GM18526 (cell line): ENCODE results near the gene ZCCHC24.

Experiments used
- POLR2A ChIP-seq: IDR thresholded peaks from 3 replicates; pipeline ENCODE4 v1.6.1; 2011; ENCODE audit not compliant: insufficient read length; ENCODE audit errors: extremely low read depth

ZCCHC24 gene

DNA sequence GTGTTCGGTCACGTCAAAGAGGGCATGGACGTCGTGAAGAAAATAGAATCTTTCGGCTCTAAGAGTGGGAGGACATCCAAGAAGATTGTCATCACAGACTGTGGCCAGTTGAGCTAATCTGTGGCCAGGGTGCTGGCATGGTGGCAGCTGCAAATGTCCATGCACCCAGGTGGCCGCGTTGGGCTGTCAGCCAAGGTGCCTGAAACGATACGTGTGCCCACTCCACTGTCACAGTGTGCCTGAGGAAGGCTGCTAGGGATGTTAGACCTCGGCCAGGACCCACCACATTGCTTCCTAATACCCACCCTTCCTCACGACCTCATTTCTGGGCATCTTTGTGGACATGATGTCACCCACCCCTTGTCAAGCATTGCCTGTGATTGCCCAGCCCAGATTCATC, 91.7 kb downstream of the ZCCHC24 start:
- no peak for TF ChIP-seq POLR2A

DNA sequence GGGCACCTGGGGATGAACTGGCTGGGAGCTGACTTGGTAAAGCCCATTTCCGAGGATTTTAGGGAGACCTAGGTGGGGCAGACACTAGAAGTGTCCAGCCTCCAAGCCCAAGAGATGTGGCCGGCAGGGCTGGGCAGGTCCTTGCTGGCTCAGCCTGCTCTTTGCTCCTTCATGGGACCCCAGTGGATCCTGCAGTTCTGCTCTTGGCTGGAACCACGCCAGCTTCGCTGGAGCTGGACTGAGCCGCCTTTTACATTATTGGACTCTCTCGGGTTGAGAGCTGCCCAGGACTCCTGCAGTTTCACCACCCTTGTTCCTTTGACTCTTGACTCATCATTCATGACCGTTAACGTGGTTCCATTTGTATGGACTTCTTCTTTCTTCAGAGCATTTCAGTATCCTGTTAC, 92.4 kb downstream of the ZCCHC24 start:
- TF ChIP-seq POLR2A, result no peak

DNA sequence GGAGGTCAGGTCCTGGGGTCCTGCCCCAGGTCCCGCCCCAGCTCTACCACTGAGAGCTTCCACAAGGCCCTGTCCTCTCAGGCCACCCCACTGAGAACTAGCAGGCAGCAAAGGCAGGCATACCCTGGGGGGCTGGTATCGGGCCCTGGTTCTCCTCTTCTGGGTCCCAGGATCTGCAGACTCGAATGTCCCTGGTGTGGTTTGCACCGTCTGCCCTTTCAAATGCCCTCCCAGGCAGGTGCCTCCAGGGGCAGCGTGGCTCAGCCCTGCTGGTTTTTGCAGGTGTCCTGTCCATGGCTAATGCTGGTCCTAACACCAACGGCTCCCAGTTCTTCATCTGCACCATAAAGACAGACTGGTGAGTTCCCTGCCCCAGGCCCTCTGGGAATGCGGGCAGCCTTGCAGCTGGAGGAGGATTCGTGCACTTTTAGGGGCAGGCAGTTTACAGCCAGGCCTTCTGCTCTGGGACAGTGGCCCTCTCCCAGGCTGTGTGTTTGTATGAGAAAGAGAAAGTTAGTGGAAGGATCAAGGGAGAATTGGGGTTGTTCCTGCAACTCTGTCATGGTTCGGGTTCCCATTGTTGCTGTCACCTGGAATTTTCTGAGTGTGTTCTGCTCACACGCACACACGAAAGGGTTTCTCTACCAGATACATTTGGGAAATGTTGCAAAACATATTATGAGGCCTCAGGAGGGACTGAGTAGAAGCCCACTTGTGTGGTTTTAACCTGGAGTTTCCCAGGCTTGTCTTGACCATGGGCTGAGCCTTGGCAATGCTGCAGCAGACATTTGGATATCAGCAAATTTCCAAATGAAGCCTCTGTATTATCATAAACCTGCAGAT, 93.2 kb downstream of the ZCCHC24 start:
- TF ChIP-seq POLR2A, result no peak

DNA sequence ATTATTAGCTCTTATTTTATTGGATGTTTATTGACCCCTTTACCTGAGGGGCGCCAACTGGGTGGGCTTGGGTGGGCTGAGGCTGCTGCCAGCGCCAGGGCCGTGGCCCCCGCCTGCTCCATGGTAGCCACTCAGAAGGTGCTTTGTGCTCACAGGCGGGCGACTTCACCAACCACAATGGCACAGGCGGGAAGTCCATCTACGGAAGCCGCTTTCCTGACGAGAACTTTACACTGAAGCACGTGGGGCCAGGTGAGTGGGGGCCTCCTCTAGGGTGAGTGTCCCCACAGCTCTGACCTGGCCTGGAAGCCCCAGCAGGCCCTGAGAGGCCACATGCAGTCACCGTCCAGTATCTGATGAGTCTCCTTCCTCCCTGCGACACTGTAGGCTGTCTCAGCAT, 94.1 kb downstream of the ZCCHC24 start:
- no peak for TF ChIP-seq POLR2A

DNA sequence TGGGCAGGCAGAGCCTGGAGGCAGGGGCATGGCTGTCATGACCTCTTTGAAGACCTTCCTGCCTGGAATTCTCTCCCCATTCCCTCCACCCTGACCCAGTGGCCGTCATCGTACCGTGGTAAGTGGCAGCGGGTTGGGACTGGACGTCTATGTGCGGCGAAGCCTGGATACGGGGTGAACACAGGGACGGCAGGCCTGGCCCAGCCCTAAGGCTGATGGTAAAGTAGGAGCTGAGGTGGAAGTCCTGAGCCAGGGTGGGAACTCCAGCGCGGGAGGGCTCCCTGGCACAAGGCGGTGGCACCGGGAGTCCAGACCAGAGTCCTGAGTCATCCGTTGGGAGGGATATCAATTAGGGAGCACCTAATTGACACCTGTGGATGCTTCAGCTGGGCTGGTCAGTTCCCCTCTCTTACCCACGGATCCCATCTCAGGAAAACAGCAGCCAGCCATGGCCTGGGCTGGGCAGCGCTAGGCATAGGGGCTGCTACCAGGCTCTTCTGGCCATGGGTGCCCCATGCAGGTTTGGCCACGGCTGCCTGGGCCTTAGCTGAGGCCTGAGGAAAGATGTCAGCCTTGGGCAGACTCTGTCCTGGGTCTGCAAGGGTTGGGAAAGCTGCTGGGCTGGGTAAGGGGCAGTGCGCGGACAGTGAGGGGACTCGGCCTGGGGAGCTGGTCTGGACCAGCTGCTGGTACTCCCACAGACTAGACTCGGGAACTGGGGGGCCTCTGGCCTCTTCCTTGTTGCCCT, 94.8 kb downstream of the ZCCHC24 start:
- no peak for TF ChIP-seq POLR2A

DNA sequence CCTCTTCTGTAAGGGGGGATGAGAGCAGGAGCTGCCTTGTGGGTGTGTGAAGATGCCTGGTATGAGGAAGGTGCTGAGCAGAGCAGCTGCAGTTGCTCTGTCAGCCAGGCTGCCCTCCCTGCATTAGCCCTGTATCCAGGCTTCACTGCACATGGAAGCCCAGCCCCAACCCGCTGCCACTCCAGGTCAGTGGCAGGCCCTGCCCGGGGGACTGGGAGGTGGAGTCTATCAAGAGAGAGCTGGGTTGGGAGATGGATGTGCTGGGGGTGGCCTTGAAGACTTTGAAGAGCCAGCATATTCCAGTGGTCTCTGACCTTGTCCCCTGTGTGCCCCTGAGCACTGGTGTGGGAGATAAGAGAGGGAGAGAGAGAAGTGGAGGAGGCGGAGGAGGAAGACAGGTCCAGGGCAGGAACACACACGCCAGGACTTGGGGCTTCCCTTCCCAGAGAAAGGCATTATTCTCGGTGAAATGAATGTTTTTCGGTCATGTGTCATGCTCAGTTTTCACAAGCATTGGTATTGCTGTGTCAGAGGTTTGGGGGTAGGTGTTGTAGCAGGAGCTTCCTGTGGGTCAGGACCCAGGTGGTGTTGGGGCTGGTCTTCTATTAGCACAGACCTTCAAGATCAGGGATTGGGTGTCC, 95.5 kb downstream of the ZCCHC24 start:
- no peak for TF ChIP-seq POLR2A

DNA sequence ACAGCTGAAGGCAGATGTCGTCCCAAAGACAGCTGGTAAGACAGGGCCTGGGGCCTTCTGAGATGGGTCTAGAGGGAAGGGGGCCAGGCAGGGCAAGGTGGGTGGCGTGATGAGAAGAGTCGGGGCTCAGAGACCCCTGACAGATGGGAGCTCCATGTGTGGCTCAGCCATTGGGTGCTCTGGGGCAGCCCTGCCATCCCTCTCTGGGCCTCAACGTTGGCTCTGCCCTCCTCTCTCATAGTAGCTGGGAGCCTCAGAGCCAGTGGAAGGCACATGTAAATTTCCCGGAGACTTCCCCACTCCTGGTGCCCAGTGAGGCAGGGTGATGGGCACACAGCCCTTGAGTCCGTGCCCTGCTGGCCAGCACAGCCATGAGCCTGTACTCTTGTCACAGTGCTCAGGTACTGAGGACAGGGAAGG, 96.3 kb downstream of the ZCCHC24 start:
- TF ChIP-seq POLR2A, result no peak

DNA sequence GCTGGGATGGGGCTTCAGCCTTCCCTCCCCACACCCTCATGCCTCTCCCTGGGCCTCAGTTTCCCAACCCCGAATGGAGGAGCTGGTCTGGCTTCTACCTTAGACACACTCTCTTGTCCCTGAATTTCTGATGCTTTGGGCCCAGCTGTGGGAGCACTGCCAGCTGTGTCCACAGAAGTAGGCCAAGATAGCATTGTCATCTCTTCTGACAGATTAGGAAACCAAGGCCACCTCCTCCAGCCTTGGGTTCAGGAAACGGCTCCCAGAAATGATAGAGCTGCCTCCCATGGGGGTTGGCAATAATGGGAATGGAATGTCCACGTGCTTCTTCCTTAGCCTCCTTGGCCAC, 96.8 kb downstream of the ZCCHC24 start:
- no peak for TF ChIP-seq POLR2A

DNA sequence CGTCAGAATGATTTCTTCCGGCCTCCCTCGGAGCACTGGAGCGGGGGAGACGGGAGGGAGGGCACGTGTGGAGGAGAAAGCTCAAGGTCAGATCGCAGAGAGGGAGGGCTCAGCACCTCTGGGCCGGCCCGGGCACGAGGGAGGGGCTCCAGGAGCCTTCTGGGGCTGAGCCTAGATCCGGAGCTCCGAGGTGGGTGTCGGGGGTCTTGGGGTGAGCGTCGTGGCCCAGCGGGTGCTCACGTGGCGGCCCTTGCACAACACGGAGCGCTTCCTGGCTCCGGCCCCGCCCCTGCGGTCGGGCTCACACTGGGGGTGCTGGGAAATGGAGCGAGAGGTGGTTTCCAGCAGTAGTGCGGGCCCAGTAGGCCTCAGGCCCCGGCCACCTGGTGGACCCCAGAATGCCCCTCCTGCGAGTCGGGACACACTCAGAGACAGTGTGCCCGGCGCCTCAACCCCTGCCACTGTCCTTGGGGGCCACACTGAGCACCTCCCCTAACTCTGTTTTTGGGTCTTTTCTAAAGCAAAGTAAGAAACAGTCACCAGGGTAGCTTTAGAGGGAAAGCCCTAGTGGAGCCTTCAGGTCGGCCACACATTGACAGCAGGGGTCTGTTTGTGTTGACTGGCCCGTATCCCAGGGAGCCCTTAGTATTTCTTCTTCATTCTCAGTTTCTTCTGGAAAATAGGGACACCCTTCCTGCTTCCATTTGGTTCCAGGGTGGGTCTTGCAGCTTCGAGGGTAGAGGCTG, 97.4 kb downstream of the ZCCHC24 start:
- peak; percentile 52 for TF ChIP-seq POLR2A

DNA sequence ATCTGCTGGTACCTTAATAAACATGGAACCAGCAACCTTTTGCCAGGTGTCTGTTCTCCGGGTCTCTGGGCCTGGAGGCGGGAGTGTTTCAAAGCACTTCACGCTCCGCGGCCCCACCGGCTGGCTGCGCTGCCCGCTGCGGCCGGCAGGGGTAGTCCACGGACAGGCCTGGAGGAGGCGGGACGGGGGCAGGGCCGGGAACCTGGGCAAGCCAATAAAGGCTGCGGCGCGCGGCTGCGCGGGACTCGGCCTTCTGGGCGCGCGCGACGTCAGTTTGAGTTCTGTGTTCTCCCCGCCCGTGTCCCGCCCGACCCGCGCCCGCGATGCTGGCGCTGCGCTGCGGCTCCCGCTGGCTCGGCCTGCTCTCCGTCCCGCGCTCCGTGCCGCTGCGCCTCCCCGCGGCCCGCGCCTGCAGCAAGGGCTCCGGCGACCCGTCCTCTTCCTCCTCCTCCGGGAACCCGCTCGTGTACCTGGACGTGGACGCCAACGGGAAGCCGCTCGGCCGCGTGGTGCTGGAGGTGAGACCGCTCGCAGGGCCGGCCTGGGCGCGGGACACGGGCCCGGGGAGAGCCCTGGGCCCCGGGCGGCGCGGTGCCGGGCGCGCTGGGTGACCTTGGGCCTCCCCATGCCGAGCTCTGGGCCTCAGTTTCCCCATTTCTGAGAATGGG, 98.1 kb downstream of the ZCCHC24 start, which contains the start of gene PPIF:
Gene PPIF (plus strand): TSS at position 244 of the 668 bp plus-strand sequence. CDS start 80 bp downstream, at position 324.
- TF ChIP-seq POLR2A, result peak; percentile 87

DNA sequence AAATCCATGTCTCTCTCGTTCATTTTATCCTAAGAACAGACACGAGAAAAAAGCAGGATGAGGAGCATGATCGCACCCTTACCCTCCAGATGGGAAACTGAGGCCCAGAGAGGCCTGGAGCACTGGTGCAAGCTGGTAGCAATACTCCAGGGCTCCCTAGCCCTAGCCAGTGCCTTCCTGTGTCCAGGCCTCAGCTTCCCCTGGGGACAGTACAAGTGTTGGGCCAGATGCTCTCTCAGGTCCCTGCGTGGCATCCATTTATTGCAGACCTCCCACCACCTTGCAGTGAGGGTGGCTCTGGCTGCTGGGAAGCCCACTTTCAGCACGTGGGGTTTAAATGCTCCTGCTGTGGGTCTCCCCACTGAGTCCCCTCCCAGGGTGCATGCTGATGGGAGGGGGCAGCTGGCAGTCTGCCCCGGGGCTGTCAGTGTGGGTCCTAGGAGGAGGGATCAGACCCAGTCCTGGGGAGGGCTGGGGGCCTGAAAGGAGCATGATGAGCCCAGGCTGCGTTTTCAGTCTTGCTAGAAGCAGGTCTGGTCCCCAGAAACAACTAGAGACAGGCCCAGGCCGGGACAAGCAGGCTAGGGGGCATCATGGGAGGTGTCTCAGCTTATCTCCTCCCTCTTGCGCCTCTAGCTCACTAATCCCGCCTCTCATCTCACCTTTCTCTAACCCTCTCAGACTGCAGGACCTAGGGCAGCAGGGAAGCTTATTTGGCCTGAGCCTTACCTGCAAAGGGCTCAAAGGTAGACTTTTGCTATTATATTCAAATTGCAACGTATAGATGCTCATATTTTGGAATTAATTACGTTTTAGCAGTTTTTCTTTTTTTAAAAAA, 98.8 kb downstream of the ZCCHC24 start:
- no peak for TF ChIP-seq POLR2A

DNA sequence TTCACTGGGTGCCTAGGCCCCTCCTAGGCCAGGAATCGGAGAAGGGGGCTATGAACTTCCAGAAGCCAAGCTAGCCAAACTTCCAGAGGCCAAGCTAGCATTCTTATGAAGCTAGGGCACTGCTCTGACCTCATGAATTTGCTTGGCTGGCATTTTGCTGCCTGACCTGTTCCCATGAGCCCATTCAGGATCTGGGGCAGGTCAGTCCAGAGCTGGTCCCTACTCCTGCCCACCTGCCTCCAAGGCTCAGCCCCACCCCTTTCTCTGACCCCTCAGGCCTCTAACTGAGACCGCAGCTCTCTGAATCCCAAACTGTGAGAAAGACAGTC, 99.4 kb downstream of the ZCCHC24 start:
- no peak for TF ChIP-seq POLR2A

DNA sequence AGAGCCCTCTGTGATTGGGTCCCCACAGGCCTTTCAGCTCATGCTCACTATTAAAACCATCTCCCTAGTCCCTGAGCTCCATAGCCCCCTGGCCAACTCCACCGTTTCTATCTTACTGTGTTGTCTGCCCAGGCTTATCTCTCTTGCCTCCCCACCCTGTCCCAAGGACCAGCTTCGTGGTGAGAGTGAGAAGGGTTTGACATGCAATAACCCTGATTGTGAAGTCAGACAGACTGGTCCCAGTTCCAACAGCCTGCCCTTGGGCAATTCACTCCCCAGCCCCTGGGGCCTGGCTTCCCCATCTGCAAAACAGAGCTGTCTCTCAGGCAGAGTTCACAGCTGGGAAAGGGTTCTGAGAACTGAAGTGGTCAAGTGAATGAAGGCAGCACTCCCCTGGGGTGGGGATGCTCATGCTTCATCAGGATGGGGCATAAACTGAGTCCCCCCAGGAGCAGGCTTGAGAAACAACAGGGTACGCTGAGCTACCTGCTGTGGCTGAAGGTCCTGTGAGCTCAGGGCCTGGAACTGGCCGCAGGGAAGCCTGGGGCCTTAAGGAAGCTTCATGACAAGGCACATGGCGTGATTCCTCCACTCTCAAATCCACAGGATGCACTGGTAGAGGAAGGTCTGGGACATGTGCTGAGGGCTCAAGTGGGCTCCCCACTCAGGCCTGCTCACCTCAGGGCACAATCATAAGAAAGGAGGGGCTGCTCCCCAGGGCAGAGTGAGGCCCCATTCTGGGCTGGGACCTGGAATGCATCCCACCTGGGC, 100.0 kb downstream of the ZCCHC24 start:
- TF ChIP-seq POLR2A, result no peak
